Measurements from ENCODE around the gene SMAD9.

The SMAD9 gene

GRCh38 chr13:36815062-36815461 is 105.0 kb downstream of the SMAD9 start:
- Histone ChIP-seq H3K27me3 (ENCODE audit: insufficient read depth, low read length, poor library complexity, severe bottlenecking) (no peaks in the 10 kb centered on the region), H3F3A (ENCODE audit: low read depth) (no peaks in the 10 kb centered on the region), H3K4me1 (ENCODE audit: insufficient read depth, low read length, poor library complexity, severe bottlenecking) (peaks cover 12% of the 10 kb centered on the region), H4K20me1 (ENCODE audit: insufficient read depth, low read length, poor library complexity, severe bottlenecking) (peaks cover 10% of the 10 kb centered on the region), H3K36me3 (ENCODE audit: insufficient read depth, low read length) (no peaks in the 10 kb centered on the region), H3K9me2 (replicated peaks; ENCODE audit: low read depth, low read length) (no peaks in the 10 kb centered on the region), H2AFZ (ENCODE audit: low read length) (no peak overlapping the region), H3K9ac (ENCODE audit: low read depth, low read length, poor library complexity, severe bottlenecking) (no peak overlapping the region), H3K79me2 (ENCODE audit: insufficient read depth, low read length) (peaks cover 10% of the 10 kb centered on the region), H3K9me3 (ENCODE audit: insufficient read depth, low read depth, low read length) (no peaks in the 10 kb centered on the region), H3K4me3 (ENCODE audit: low read length, poor library complexity, severe bottlenecking) (no peak overlapping the region), H3K4me2 (ENCODE audit: low read depth, low read length, poor library complexity, severe bottlenecking) (no peak overlapping the region)
- TF ChIP-seq CTCF (conservative IDR thresholded peaks at IDR 0.05; ENCODE audit: low read length), result peak; percentile 65
- no peak for TF ChIP-seq EZH2phosphoT487 (IDR thresholded peaks at IDR 0.05; ENCODE audit: borderline replicate concordance)

GRCh38 chr13:36814465-36814864 is 105.6 kb downstream of the SMAD9 start:
- no peak for TF ChIP-seq EZH2phosphoT487 (IDR thresholded peaks at IDR 0.05; ENCODE audit: borderline replicate concordance)
- no peak for TF ChIP-seq CTCF (conservative IDR thresholded peaks at IDR 0.05; ENCODE audit: low read length)
- no peaks in the 10 kb centered on the region for H3K27me3 ChIP-seq (ENCODE audit: insufficient read depth, low read length, poor library complexity, severe bottlenecking)
- no peaks in the 10 kb centered on the region for H3F3A ChIP-seq (ENCODE audit: low read depth)
- H3K4me2 ChIP-seq (ENCODE audit: low read depth, low read length, poor library complexity, severe bottlenecking), result no peak overlapping the region
- H3K9ac ChIP-seq (ENCODE audit: low read depth, low read length, poor library complexity, severe bottlenecking), result no peak overlapping the region
- H3K9me3 ChIP-seq (ENCODE audit: insufficient read depth, low read depth, low read length), result no peaks in the 10 kb centered on the region
- H3K4me1 ChIP-seq (ENCODE audit: insufficient read depth, low read length, poor library complexity, severe bottlenecking), result peaks cover 8% of the 10 kb centered on the region
- peaks cover 4% of the 10 kb centered on the region for H4K20me1 ChIP-seq (ENCODE audit: insufficient read depth, low read length, poor library complexity, severe bottlenecking)
- peaks cover 4% of the 10 kb centered on the region; the same call in 1 of the 2 replicates for H3K79me2 ChIP-seq (ENCODE audit: insufficient read depth, low read length)
- no peaks in the 10 kb centered on the region for H3K36me3 ChIP-seq (ENCODE audit: insufficient read depth, low read length)
- H3K9me2 ChIP-seq (replicated peaks; ENCODE audit: low read depth, low read length), result no peaks in the 10 kb centered on the region
- no peak overlapping the region for H3K4me3 ChIP-seq (ENCODE audit: low read length, poor library complexity, severe bottlenecking)
- no peak overlapping the region for H2AFZ ChIP-seq (ENCODE audit: low read length)

GRCh38 chr13:36813225-36813624 is 106.8 kb downstream of the SMAD9 start:
- TF ChIP-seq CTCF (conservative IDR thresholded peaks at IDR 0.05; ENCODE audit: low read length), result no peak
- no peak for TF ChIP-seq EZH2phosphoT487 (IDR thresholded peaks at IDR 0.05; ENCODE audit: borderline replicate concordance)
- Histone ChIP-seq H3K4me2 (ENCODE audit: low read depth, low read length, poor library complexity, severe bottlenecking) (no peak overlapping the region), H3K27me3 (ENCODE audit: insufficient read depth, low read length, poor library complexity, severe bottlenecking) (no peaks in the 10 kb centered on the region), H3F3A (ENCODE audit: low read depth) (no peaks in the 10 kb centered on the region), H3K79me2 (ENCODE audit: insufficient read depth, low read length) (no peaks in the 10 kb centered on the region), H4K20me1 (ENCODE audit: insufficient read depth, low read length, poor library complexity, severe bottlenecking) (no peaks in the 10 kb centered on the region), H3K9ac (ENCODE audit: low read depth, low read length, poor library complexity, severe bottlenecking) (no peak overlapping the region), H3K36me3 (ENCODE audit: insufficient read depth, low read length) (no peaks in the 10 kb centered on the region), H3K4me3 (ENCODE audit: low read length, poor library complexity, severe bottlenecking) (no peak overlapping the region), H3K4me1 (ENCODE audit: insufficient read depth, low read length, poor library complexity, severe bottlenecking) (peaks cover 2% of the 10 kb centered on the region), H2AFZ (ENCODE audit: low read length) (no peak overlapping the region), H3K9me3 (ENCODE audit: insufficient read depth, low read depth, low read length) (no peaks in the 10 kb centered on the region), H3K9me2 (replicated peaks; ENCODE audit: low read depth, low read length) (no peaks in the 10 kb centered on the region)
